DMS114 treated with DMSO at 0.1 percent for 48 hours (cell line): ENCODE measurements around the gene POLG2.
"Not testable (repeated sequence)": the region's sequence is repeated elsewhere in the genome, so short reads cannot be mapped to it uniquely, and the experiment has no call there.

ENCODE experiments used
- DNase-seq: peaks from one replicate; lab custom pipeline; 2025; ENCODE audit not compliant: unreplicated experiment; lab: John Stamatoyannopoulos, UW

The POLG2 gene

GRCh38 chr17:64506201-64506575 is 9.3 kb upstream of the POLG2 start, which contains the start of gene DDX5:
Gene DDX5, minus strand, starts transcription at chr17:64506289. Its CDS starts 170 bp downstream, at chr17:64506119.
- DNase-seq: peak; percentile 94

- peak; percentile 69 for DNase-seq
Measured at GRCh38 chr17:64505340-64506200, 8.7 kb upstream of the POLG2 start.

DNA sequence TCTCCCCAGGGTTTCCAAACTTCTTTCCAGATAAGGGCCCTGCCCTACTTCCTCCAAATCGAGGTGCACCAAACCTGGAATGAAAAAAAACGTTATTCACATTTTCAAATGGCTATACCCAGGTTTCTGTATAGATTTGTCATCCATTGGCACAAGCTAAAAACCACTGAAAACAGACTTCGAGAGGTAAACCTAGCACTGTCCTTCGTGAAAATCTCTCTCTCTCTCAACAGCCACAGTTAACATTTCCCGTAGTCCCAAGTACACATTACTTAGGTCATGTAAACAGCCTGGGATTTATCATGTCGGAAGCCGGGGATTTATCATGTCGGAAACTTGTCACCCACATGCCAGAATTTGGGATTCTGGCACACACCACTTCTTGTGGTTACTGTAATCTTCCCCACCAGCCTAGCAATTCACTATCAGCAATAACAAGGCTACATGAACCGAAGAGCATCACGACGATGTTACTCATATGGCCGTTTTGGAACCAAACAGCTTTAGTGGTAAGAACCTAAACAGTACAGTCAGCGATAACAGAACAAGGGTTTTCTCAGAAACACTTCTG is 8.0 kb upstream of the POLG2 start:
- DNase-seq: no peak

DNA sequence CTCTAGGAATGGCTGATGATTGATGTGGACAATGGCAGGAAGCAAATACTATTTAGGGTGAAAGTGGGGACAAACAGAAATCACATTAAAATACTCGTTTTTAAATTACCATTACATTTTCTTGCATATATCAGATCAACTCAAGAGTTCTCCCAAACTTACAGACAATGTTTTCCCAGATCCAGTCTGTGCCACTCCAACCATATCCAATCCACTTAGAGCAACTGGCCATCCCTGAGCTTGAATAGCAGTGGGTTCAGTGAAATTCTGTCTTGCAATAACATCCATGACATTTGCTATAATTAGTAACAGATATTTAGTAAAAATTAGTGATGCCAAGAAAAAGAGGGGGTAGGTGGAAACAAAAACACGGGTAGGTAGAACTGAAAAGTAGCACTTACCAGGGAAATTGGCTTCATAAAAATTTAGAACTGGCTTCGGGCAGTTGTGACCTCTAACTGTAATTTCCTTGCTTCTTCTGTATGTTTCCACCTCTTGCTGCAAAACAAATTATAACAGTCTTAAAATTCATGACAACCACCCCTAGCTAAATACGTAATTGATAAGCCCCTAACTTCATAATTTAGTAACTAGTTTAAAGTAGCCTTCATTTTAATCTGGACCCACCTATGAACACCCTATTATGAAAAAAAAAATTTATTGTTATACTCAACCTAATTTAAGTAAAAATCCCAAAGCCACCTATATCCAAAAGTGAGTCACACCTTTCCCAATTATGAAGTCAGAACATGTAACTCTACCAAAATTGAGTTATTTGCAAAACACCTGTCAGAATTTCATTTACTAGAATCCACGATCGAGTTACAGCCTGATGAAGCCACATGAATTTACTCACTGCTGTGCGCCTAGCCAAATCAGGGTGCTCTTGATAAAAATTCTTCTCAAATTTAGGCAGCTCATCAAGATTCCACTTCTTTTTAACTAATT is 7.2 kb upstream of the POLG2 start:
- no peak for DNase-seq

DNA sequence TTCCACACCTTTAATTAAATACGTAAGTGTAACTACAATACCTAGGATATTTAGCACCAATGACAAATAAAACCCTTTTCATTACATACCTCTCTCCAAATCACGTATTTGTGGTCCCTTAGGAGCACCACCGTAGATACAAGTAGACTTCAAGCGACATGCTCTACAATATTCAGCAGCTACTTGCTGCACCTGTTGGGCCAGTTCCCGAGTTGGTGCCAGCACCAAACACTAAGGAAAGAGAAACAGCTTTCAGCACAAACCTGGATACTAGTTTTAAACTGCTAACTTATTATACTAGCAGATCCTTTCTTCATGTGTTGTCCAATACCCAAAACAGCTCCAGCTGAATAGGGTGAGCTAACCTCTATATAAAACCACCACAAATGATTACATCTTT is 6.5 kb upstream of the POLG2 start:
- no peak for DNase-seq

DNA sequence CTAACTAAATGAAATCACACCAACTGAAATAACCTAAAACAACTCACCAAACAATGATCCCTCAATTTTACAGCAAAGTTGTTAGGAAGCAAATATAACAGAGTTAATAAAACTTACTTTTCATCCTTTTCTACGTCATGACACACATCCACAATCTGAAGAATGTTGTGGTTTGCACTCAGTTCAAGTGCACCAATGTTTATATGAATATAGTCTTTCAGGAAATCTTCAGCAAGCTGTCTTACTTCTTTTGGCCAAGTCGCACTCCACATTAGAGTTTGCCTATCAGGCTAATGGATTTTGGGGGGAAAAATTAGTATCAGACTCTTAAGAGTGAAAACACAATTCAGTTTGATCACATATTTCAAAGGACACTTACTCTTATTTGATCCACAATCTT is 6.0 kb upstream of the POLG2 start:
- no peak for DNase-seq

- DNase-seq: no peak
Measured at GRCh38 chr17:64502021-64502420, 5.2 kb upstream of the POLG2 start.

- no peak for DNase-seq
Measured at GRCh38 chr17:64500862-64501765, 4.3 kb upstream of the POLG2 start.

DNA sequence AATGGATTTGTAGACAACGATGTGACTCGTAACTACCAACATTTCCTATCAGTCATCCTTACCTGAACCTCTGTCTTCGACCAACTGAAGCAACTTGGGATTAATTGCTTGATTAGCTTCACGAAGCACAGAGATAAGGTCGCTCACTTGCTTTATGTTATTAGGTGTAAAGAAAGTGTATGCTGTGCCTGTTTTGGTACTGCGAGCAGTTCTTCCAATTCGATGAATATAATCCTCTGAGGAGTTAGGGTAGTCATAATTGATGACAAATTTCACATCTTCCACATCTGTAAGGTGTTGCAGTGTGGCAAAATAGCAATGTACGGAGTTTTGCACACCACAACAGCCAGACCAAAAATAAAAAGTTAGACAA is 3.6 kb upstream of the POLG2 start:
- no peak for DNase-seq

DNA sequence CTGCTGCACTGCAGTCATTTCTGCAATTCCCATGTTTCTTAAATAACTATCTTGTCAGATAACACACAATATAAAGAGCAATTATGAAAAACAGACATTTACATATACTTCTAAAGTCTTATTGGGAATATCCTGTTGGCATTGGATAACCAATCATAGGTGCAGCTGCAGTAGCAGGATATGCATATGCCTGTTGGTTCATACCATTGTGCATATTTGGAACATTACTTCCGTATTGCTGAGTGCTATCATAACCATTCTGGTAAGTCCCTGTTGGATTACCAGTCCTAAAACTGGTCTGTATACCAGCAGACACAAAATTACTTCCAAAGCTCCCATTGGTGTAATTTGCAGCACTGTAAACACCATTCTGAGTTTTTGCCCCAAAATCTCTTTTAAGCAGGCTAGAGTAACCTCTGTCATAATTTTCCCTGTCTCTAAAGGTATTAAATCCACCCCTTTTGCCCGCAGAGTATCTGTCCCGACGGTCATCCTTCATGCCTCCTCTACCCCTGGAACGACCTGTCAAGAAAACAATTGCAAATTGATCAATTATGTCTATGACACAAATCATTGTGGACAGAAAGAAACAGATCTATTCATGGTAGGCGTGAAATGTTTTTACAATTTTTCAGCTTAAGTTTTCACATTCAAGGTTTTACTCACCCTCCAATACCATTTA is 3.1 kb upstream of the POLG2 start:
- no peak for DNase-seq

GRCh38 chr17:64498308-64499203 is 1.7 kb upstream of the POLG2 start:
- DNase-seq: no peak

DNA sequence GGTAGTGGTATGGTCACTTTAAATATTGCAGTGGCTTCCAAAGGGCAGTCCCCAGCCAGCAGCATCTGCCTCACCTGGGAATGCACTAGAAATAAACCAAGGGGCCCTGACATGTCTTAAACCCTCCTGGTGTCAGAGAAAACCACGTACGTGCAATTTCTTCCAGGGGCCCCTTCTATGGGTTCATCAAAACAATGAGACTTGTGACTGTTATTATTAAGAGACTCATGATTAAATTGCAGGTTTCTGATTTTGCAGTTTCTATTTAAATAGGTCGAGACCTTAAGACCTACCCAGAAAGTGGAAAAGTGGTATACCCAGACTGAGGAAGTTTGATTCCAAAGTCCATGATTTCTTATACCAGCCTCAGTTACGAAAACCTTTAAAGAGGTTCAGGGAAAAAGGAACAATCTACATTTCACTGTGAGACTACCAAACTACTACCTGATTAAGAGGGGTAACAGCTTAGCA is 746 bp upstream of the POLG2 start:
- no peak for DNase-seq

GRCh38 chr17:64496348-64496785 is 487 bp downstream of the POLG2 start:
- DNase-seq: no peak

- not testable (repeated sequence) for DNase-seq
Measured at GRCh38 chr17:64495300-64495699, 1.6 kb downstream of the POLG2 start.

DNA sequence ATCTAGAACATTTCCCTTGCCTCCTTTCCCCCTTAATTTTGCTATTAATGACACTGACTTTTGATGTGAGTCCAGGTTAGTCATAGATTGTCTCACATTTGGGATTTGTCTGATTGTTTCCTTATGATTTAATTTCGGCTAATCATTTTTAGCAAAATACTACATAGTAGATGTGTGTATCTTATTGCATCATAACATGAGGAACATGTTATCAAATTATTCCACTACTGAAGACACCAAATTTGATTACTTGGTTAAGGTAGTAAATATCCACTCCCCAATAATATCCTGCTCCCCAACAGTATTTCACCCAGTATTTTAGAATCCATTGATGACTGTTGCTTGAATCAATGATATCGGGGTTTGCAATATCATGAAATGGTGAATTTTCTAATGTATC is 2.7 kb downstream of the POLG2 start:
- no peak for DNase-seq

DNA sequence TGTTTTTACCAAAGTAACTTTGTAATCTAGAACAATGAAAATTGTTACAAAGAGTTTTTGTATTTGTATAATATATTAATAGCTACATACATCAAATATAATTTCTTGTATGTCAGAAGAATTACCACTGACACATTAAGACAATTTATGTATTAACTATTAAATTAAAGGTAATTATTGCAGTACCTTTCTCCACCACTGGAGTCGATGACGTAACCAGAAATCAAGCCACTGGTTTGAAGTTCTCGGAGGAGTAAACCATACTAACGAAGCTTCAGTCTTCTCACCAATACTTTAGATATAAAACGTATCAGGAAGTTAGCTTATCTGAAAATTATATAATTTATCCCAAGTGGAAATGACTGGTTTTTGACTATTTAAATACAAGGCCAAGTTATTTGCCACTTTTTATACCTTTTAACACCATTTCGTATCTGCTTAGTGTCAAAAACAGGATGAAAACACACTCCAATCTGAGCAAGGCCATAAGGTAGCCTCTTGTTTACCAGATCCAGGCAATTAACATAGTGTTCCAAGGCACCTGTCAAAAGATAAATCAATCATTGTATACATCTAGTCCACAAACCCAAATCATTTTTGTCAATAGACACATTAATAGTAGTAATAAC is 4.3 kb downstream of the POLG2 start:
- DNase-seq: no peak

DNA sequence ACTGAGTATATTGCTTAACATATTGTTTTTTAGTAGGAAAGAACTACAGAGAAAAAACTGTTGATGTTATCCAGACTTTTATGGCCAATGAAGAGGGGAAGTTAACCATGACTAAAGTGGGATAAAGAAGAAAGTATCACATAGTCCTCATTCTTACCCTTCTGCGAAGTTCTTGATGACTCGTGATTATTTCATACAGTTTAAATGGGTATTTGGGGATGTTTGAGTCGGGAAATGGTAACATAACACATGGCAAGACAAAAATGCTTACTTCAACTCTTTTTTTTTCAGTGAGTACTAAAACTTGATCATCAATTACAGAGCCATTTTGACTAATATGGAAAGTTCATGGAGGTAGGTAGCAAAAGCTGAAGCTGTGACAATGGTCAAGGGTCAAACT is 4.9 kb downstream of the POLG2 start:
- no peak for DNase-seq
